Activated effector memory CD4-positive, alpha-beta T cell treated with Interleukin-2 at 50 U/mL for 16 hours (primary cell): Measurements from ENCODE around the gene NCKAP5.

Experiments
- DNase-seq: peaks from one replicate; pipeline ENCODE4 v3.0.0-alpha.2; 2020

NCKAP5 gene

DNA sequence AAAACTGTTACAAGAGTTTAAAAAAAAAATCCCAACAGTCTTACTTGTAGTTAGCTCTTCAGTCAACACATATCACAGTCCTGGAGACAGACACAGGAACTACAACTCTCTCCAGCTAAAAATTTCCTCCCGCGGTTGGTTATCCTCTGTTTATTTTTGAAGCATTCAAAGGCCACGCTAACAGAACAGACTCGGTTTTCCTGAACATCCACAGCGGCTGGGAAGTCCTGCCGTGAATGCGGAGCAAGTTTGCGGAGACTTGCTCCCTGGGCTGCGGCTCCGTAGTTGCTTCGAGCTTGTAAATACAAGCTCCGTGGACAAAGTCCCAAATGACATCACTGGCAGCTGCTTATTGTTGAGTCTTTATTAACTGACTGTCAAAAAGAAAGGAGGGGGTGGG lies at the start of gene NCKAP5:
Gene NCKAP5, minus strand, starts transcription at position 292 of the 400 bp plus-strand sequence. CDS start 50,937 bp downstream, outside the sequence.
- no peak for DNase-seq

GRCh38 chr2:133609664-133610063 lies 41.4 kb upstream of the NCKAP5 start:
- no peak for DNase-seq

DNA sequence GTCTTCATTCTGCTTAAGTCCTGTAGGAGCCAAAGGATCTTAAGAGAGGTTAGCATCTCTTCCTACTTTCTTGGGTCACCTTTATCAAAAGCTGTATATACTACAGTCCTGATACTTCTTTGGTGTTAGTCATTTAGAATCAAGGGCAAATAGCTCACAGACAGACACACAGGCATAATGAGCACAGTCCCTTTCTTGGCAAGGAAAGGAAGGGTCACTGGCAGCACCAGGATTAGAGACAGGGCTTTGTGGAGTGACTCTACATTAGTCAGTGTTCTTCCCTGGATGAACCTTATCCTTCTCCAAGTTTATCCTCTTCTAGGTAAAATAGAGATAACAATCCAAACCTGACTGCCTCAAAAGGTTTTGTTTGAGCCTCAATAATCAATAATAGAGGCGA lies 40.0 kb upstream of the NCKAP5 start:
- DNase-seq, result no peak

GRCh38 chr2:133607679-133608078 lies 39.4 kb upstream of the NCKAP5 start:
- DNase-seq, result no peak

DNA sequence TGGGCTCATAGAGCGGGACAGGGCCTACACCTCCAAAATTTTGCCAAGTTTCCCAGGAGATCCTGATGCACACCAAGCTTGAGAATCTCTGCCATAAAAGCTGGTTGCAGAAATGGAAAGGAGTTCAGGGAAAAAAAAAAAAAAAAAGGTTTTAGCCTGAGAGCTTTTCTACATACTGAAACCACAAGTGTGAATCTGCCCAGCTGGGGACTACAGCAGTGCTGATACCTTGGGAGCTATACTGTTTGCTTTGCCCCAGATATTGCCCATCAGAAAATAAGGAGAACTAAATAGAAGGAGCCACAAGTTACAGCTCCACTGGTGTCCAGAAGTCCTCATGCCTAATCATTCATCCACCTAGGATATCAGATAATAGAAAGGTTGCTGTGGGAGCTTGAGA lies 38.4 kb upstream of the NCKAP5 start:
- DNase-seq, result no peak

DNA sequence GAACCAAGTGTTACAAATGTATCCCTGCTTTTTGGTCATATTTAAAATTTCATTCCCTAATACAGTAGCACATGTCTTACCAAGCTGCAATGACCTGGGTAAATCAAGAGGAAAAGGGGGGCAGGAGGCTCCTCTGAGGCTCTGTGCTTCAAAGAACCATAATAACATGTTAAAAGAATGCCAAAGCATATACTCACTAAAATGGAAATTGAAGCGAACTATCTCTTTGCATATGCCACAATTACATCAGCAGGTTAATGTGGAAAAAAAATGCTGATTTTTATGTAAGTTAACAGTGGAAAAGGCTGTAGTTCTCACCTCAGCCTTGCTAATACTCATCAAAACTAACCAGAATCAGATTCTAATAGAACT lies 37.5 kb upstream of the NCKAP5 start:
- DNase-seq, result no peak

- no peak for DNase-seq
Observed at GRCh38 chr2:133605011-133605765, 36.9 kb upstream of the NCKAP5 start.

- no peak for DNase-seq
Observed at GRCh38 chr2:133603109-133603508, 34.8 kb upstream of the NCKAP5 start.

DNA sequence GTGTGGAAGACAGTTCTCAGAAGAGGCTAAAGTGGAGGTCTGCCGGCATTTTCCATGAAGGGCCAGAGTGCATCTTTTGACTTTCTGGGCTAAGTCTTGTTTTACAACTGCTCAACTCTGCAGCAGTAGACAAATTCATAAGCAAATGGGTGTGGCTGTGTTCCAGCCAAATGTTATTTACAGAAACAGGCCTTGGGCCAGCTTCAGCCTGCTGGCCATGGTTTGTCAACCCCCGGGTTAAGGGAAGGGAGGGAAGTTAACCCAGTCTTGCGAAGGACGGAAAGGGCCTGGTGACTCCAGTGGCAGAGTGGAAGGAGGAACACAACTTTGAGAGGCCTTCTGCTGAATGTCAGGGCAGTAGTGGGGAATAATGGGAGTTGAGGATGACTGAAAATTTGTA lies 34.3 kb upstream of the NCKAP5 start:
- DNase-seq, result no peak

DNA sequence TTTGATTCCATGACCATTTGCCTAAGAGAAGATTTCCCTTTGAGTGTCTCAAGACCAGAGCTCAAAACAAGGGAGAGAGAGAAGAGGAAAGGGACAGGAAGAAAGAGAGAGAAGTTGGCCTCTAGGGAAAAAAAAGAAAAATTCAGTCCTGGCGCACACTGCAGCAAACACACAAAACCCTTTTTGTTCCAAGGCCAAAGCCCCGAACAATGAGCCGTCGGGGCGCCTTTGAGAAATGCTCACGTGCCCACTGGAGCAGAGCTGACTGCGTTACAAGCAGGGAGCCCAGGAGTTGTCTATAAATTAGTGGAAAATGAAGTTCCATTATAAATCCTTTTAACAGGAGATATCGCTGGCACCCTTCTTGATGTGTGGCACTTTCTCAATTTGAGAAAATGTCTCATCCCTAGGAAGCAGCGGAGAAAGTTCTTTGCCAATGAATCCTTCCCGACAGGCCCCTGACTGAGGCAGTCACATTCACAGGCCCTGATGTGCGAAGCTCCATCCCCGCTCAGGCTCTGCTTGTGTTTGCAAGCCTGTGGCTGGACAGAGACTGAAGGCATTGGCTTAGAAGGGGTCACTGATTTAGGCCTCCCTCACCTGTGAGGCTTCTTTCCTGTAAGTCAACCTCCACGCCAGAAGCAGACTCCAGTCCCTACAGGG lies 32.1 kb upstream of the NCKAP5 start:
- no peak for DNase-seq

GRCh38 chr2:133599811-133600210 lies 31.5 kb upstream of the NCKAP5 start:
- DNase-seq, result no peak

GRCh38 chr2:133599211-133599803 lies 31.0 kb upstream of the NCKAP5 start:
- DNase-seq, result no peak

DNA sequence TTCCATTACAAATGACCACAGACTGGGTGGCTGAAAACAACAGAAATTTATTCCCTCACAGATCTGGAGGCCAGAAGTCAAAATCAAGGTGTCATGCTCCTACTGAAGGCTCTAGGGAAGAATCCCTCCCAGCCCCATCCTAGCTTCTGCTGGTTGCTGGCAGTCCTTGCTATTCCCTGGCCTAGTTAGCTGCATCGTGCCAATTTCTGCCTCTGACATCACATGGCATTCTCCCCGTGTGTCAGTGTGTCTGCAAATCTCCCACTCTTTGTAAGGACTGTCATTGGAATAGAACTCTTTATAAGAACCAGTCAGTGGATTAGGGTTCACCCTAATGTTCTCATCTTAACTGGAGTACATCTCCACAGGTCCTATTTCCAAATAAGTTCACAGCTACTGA lies 30.5 kb upstream of the NCKAP5 start:
- no peak for DNase-seq

- DNase-seq, result no peak
Observed at GRCh38 chr2:133596701-133597393, 28.6 kb upstream of the NCKAP5 start.

DNA sequence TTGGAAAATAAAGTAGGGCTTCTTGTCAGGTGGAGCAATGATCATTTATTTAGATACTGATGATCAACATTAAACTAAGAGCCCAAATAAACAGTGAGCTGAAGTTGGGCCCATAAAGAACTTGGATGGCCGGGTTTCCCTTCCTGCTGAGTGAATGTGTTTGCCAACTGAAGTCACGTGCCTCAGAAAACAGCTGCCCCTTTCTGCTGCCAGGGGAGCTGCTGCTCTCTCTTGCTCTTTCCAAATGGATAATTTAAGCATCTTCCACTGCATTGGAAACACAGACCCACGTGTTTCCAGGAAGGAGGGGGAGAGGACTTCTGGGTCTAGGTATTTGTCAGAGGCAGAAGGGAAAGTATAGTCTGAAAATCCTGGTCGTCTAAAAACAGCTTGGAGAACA lies 22.9 kb upstream of the NCKAP5 start:
- no peak for DNase-seq

DNA sequence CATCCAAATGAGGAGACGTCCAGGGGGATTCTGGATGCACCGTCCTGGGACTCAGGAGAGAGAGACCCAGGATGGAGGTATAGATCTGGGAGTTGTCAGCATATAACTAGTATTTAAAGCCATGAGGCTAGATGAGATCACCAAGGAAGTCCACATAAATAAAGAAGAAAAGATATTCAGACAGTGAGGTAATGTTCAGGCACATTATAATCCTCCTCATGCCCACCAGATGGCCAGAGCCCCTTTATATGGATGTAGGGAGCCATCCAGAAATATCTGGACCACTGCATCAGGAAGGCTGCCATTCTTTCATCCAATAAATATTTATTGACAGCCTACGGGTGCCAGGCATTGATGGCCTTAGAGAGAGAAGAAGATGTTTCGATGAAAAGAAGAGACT lies 21.2 kb upstream of the NCKAP5 start:
- DNase-seq, result no peak

DNA sequence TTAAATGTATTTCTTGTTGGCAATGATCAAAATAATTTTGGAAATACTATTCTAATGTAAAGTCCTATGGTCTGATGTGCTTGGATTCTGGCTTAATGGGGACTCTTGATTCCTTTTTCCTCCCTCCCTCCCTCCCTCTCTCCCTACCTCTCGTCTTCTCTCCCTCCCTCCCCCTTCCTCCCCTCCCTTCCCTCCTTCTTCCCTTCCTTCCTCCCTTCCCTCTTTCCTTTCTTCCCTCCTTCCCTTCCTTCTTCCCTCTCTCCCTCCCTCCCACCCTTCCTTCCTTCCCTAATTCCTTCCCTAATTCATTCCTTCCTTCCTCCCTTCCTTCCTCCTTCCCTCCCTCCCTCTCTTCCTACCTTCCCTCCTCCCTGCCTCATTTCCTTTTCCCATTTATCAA lies 19.9 kb upstream of the NCKAP5 start:
- DNase-seq, result no peak

- DNase-seq, result no peak
Observed at GRCh38 chr2:133586978-133587377, 18.7 kb upstream of the NCKAP5 start.

DNA sequence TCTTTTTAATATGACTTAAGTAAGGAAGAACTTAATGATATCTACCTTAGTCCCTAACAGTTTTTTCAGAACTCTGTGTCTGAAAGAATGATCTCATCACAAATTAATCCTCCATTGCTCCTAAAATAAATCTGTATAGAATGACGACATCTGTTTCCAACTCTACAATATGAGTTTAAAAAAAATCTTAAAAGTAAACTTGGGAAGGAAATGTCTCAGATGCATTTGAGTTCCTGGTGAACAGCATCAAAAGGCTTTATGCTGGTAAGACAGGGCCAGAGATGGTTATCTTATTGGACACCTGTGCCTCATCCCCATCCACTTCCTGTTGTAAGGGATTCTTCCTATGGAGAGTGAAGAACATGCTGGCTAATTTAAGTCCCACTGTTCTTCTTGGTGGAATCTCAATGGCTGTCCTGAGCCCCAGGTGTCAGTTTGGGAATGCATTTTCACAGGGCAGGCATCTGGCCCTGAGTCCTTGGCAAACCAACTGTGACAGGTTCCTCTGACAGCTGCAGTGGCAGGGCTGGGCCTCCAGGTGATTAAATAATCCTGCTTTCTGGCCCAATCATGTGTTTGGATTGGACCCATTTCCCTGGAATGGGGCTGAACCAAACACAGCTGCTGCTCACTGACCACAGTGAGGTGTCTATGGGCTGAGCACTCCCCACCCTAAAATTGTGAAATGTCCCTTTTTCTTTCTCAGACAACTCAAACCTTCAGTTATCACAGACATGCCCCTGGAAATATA lies 12.9 kb upstream of the NCKAP5 start:
- DNase-seq, result no peak

GRCh38 chr2:133579274-133579673 lies 11.0 kb upstream of the NCKAP5 start:
- no peak for DNase-seq

- no peak for DNase-seq
Observed at GRCh38 chr2:133576714-133577113, 8.5 kb upstream of the NCKAP5 start.

DNA sequence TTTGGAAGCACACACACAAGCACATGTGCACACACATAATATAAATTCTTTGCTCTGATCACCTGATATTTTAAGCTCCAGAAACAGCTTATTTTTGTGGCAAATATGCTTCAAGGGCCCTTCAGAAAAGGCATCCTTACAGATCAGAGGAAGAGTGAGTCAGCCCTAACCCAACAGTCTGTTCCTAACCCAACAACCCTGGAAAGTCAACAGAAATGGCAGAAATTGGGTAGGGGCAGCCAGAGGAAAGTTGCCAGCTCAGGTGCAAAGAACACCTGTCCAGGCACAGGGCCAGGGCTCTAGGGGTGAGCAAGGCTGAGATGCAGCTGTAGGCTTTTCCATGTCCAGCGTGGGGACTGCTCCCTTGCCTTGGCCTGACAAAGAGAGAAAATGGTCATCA lies 6.4 kb upstream of the NCKAP5 start:
- no peak for DNase-seq

DNA sequence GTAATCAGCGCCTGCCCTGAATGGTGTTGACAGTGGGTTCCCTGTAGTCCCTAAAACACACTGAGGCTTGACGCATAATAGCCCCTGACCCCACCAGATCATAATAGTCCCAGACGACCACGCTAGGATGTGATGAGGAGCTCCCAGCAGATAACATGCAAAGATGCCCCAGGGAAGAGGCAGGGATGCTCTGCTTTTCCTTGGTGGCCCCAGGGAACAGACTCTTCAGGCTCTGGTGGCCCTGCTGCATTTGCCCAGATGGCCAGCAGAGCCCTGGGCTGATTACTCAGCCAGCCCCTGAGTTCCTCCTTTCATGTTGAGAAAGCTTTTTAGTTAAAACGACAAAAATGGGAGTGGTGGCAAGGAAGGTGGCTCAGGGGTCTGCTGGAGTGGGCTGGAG lies 5.9 kb upstream of the NCKAP5 start:
- no peak for DNase-seq
